ENCODE data around the gene TM9SF2.

TM9SF2 gene

DNA sequence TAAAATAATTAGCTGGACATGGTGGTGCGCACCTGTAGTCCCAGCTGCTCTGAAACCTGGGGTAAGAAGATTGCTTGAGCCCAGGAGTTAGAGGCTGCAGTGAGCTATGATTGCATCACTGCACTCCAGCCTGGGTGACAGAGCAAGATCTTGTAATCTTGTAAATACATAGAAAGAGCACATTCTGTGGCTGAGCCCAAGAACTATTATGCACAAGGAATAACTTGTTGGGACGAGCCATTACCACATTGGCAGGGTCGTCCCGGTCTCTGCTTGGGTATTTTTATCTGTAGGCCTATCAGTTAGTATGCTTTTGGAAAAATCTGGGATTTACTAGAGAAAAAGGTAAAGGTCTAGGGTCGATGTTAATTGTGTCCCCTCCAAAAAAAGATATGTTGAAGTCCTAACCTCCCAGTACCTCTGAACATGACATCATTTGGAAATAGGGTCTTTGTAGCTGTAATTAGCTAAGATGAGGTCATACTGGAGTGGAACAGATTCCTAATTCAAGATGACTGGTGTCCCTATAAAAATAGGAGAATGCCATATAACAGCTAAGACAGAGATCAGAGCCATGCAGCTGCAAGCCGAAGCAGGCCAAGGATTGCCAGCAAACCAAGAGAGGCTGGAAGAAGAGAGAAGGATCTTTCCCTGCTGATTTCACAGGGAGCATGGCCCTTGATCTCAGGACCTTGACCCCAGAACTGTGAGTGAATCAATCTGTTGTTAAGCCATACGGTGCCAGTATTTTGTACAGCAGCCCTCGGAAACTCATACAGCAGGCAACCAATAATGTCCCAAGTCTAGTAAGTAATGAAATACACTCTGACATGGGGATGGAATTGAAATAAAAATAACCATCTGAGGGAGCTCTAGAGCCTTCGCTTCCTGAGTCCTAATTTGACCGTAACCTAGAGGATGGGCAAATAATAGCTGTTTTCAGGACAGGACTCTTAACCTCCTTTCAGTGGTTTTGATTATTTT, 77.0 kb downstream of the TM9SF2 start:
- TF ChIP-seq CTCF (IDR thresholded peaks at IDR 0.05; ENCODE audit: insufficient read depth, missing control alignments) = peak; percentile 24
- FAIRE-seq = no peak
- DNase-seq (ENCODE audit: insufficient read length, low spot score) = no peak

DNA sequence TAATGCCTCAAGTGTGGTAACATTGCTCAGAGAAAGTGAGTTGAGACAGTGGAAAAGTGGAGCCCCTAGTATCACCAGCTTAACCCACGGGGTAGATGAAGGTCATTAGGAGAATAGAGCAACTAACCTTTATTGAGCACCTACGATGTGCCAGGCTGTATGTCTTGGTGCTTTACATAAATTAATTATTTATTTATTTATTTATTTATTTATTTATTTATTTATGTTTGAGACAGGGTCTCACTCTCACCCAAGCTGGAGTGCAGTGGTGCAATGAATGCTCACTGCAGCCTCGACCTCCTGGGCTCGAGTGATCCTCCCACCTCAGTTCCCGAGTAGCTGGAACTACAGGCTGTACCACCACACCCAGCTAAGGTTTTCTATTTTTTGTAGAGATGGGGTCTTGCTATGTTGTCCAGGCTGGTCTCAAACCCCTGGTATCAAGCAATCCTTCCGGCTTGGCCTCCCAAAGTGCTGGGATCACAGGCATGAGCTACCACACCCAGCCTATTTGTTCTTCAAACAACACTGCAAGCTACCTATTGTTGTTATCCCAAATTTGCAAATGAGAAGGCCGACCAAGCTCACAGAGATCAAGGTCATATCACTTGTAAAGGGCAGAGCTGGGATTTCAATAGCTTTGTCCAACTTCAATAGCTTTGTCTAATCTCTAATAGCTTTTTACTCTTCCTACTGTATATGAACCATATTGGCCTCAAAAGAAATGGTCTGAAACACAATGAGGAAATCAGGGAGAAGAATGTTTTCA, 79.4 kb downstream of the TM9SF2 start:
- DNase-seq (ENCODE audit: insufficient read length, low spot score) = no peak
- no peak for FAIRE-seq
- no peak for TF ChIP-seq CTCF (IDR thresholded peaks at IDR 0.05; ENCODE audit: insufficient read depth, missing control alignments)

GRCh38 chr13:99582511-99582910, 81.2 kb downstream of the TM9SF2 start:
- no peak for DNase-seq (ENCODE audit: insufficient read length, low spot score)
- TF ChIP-seq CTCF (IDR thresholded peaks at IDR 0.05; ENCODE audit: insufficient read depth, missing control alignments) = no peak
- no peak for FAIRE-seq

GRCh38 chr13:99585609-99586008, 84.3 kb downstream of the TM9SF2 start:
- no peak for FAIRE-seq
- no peak for TF ChIP-seq CTCF (IDR thresholded peaks at IDR 0.05; ENCODE audit: insufficient read depth, missing control alignments)
- no peak for DNase-seq (ENCODE audit: insufficient read length, low spot score)

GRCh38 chr13:99587021-99587420, 85.7 kb downstream of the TM9SF2 start:
- FAIRE-seq (no peak), DNase-seq (ENCODE audit: insufficient read length, low spot score) (no peak)
- TF ChIP-seq CTCF (IDR thresholded peaks at IDR 0.05; ENCODE audit: insufficient read depth, missing control alignments) = no peak

- DNase-seq (ENCODE audit: insufficient read length, low spot score) (no peak), FAIRE-seq (no peak)
- no peak for TF ChIP-seq CTCF (IDR thresholded peaks at IDR 0.05; ENCODE audit: insufficient read depth, missing control alignments)
Observed at GRCh38 chr13:99587893-99588606, 86.8 kb downstream of the TM9SF2 start.

All from D721Med (cell line).